Liver (tissue), 9 donors: ENCODE data around the gene ERH. TPM values are rescaled to one million over a fixed set of nuclear protein-coding genes. Genes with fewer than 3 reads are reported as not detected.

ENCODE experiments used
- DNase-seq: peaks from one replicate; pipeline ENCODE4 v3.0.0-alpha.2; 2017; ENCODE audit warnings: low spot score
- H3K27ac ChIP-seq, 2 donors: one replicate each; pipeline ENCODE4 v1.7.0; 2013; ENCODE audit warnings: inconsistent platforms in 2 of 2, low read length in 2 of 2, control low read depth in 1 of 2, low read depth in 1 of 2, mild to moderate bottlenecking in 1 of 2
- H3K27me3 ChIP-seq, 4 donors: one replicate each; pipeline versions ENCODE4 v1.6.1 to v1.7.0; 2013; ENCODE audit warnings: low read length in 3 of 4, inconsistent platforms in 1 of 4, mild to moderate bottlenecking in 1 of 4, moderate library complexity in 1 of 4; ENCODE audit not compliant: control insufficient read depth in 4 of 4, insufficient read depth in 4 of 4
- H3K36me3 ChIP-seq, 4 donors: one replicate each; pipeline versions ENCODE4 v1.6.1 to v1.7.0; 2013; ENCODE audit warnings: low read length in 3 of 4, mild to moderate bottlenecking in 3 of 4, low read depth in 1 of 4, moderate library complexity in 1 of 4; ENCODE audit not compliant: control insufficient read depth in 4 of 4, insufficient read depth in 3 of 4
- H3K4me1 ChIP-seq, 4 donors: one replicate each; pipeline versions ENCODE4 v1.6.1 to v1.7.0; 2013; ENCODE audit warnings: low read length in 3 of 4, mild to moderate bottlenecking in 3 of 4, moderate library complexity in 1 of 4; ENCODE audit not compliant: control insufficient read depth in 4 of 4, insufficient read depth in 4 of 4
- H3K4me3 ChIP-seq, 3 donors: one replicate each; pipeline versions ENCODE4 v1.6.1 to v1.7.0; 2013; ENCODE audit warnings: low read length in 3 of 3, control low read depth in 1 of 3, low read depth in 1 of 3, mild to moderate bottlenecking in 1 of 3
- H3K9ac ChIP-seq, 2 donors: one replicate each; pipeline ENCODE4 v1.7.0; 2013; ENCODE audit warnings: low read length in 2 of 2, mild to moderate bottlenecking in 2 of 2, moderate library complexity in 2 of 2, control low read depth in 1 of 2, low read depth in 1 of 2
- H3K9me3 ChIP-seq, 4 donors: one replicate each; pipeline versions ENCODE4 v1.6.1 to v1.7.0; 2013; ENCODE audit warnings: low read length in 3 of 4; ENCODE audit not compliant: control insufficient read depth in 4 of 4
- ATF3 ChIP-seq: IDR thresholded peaks from 2 replicates; pipeline ENCODE4 v1.6.1; 2016; ENCODE audit warnings: antibody characterized with exemption
- CTCF ChIP-seq: fragments of 150-350 bp; IDR thresholded peaks from 2 replicates; pipeline ENCODE4 v1.5.1; 2017; ENCODE audit warnings: improper control_type of control experiment, low read depth, low read length; ENCODE audit not compliant: missing input control
- FOXA2 ChIP-seq: IDR thresholded peaks from 2 replicates; pipeline ENCODE4 v1.6.1; 2016; ENCODE audit warnings: antibody characterized with exemption
- HNF4A ChIP-seq, 2 donors: conservative IDR thresholded peaks; 2 replicates each; pipeline ENCODE4 v1.6.1; 2016; ENCODE audit warnings: antibody characterized with exemption in 2 of 2, mild to moderate bottlenecking in 2 of 2
- MAX ChIP-seq: IDR thresholded peaks from 2 replicates; pipeline ENCODE4 v1.6.1; 2016; ENCODE audit warnings: antibody characterized with exemption
- NR2F2 ChIP-seq: IDR thresholded peaks from 2 replicates; pipeline ENCODE4 v1.6.1; 2016; ENCODE audit warnings: antibody characterized with exemption
- RAD21 ChIP-seq, 2 donors: IDR thresholded peaks; 2 replicates each; pipeline ENCODE4 v1.6.1; 2016; ENCODE audit warnings: antibody characterized with exemption in 2 of 2, mild to moderate bottlenecking in 2 of 2
- REST ChIP-seq: IDR thresholded peaks from 2 replicates; pipeline ENCODE4 v1.6.1; 2016; ENCODE audit warnings: antibody characterized with exemption, mild to moderate bottlenecking
- TAF1 ChIP-seq: conservative IDR thresholded peaks from 2 replicates; pipeline ENCODE4 v1.6.1; 2016; ENCODE audit warnings: antibody characterized with exemption, mild to moderate bottlenecking
- ZBTB33 ChIP-seq: IDR thresholded peaks from 2 replicates; pipeline ENCODE4 v1.6.1; 2016; ENCODE audit warnings: antibody characterized with exemption
- WGBS: extraction: QIAGEN DNeasy Blood & Tissue Kit; methylation state at CpG from one replicate; pipeline ENCODE4 v1.1.7; 2013; 5-methylcytosine and 5-hydroxymethylcytosine counted together
- polyA plus RNA-seq, 2 donors: library from polyadenylated mRNA; stranded (reverse) in 1 of 2; unstranded in 1 of 2; fragments of 200-250 nt in 1 of 2; fragments of >200 nt in 1 of 2; fragmentation: Nextera tagmentation in 1 of 2; extraction: Ambion mirVana in 1 of 2; gene quantifications; one replicate each; pipeline versions ENCODE4 v1.2.1 to v1.2.3, GENCODE V29; 2013 to 2015
- total RNA-seq, 2 donors: library from RNA; depleted of rRNA; stranded (reverse); fragments of >200 nt; gene quantifications; one replicate each; pipeline ENCODE4 v1.2.3, GENCODE V29; 2014
- donor health status: healthy.
- donor health status: healthy.
- donor health status: healthy.
- donor health status: healthy.
- donor health status: healthy.

The ERH gene
- total and polyA plus RNA-seq, 4 donors, result 49.2 to 78.0 (median 63.4) TPM

- no peak overlapping the region for H3K27ac ChIP-seq
- no peak for TF ChIP-seq FOXA2
- peak; percentile 48 to 72 for TF ChIP-seq RAD21 (IDR thresholded peaks at IDR 0.05)
- TF ChIP-seq CTCF, result peak; percentile 24
- TF ChIP-seq MAX, result no peak
- TF ChIP-seq REST, result no peak
- no peak for TF ChIP-seq ATF3
- no peak for TF ChIP-seq ZBTB33
- H3K9ac ChIP-seq, result no peak overlapping the region
- H3K4me3 ChIP-seq, result no peak overlapping the region
- no peaks in the 10 kb centered on the region for H3K4me1 ChIP-seq
- H3K27me3 ChIP-seq, result no peaks in the 10 kb centered on the region
- no peaks in the 10 kb centered on the region for H3K9me3 ChIP-seq
- no peak for DNase-seq
- WGBS, result 61% methylated on average over 9 of the region's 9 CpGs
- H3K36me3 ChIP-seq, result no peaks in the 10 kb centered on the region
Measured at GRCh38 chr14:69363055-69363454, 35.0 kb downstream of the ERH start.

- TF ChIP-seq TAF1 (no peak), NR2F2 (no peak), HNF4A (conservative IDR thresholded peaks at IDR 0.05) (no peak)
- no peaks in the 10 kb centered on the region for H3K9me3 ChIP-seq
- H3K27me3 ChIP-seq, result peaks cover 0 to 2% (median 0%) of the 10 kb centered on the region in 4 donors
- no peak overlapping the region for H3K27ac ChIP-seq
- no peak for DNase-seq
- no peaks in the 10 kb centered on the region for H3K4me1 ChIP-seq
- WGBS, result 91% methylated on average over 7 of the region's 7 CpGs
- no peak overlapping the region for H3K4me3 ChIP-seq
- H3K36me3 ChIP-seq, result no peaks in the 10 kb centered on the region
- no peak overlapping the region for H3K9ac ChIP-seq
Measured at GRCh38 chr14:69360438-69361108, 37.5 kb downstream of the ERH start.
